ENCODE data around the gene MBNL2.

Gene MBNL2

GRCh38 chr13:97367016-97367822, 145.1 kb downstream of the MBNL2 start:
- in situ Hi-C loops (cut with MboI; ENCODE audit: low sequenced_read_pairs): loop anchor here (25.0 kb wide), 1 partner anchor 255 kb away; no protein-coding TSS in a partner anchor

- in situ Hi-C loops (cut with MboI; ENCODE audit: low sequenced_read_pairs): loop anchor here (25.0 kb wide), 1 partner anchor 257 kb away; no protein-coding TSS in a partner anchor
Measured at GRCh38 chr13:97369261-97369893, 147.2 kb downstream of the MBNL2 start.

DNA sequence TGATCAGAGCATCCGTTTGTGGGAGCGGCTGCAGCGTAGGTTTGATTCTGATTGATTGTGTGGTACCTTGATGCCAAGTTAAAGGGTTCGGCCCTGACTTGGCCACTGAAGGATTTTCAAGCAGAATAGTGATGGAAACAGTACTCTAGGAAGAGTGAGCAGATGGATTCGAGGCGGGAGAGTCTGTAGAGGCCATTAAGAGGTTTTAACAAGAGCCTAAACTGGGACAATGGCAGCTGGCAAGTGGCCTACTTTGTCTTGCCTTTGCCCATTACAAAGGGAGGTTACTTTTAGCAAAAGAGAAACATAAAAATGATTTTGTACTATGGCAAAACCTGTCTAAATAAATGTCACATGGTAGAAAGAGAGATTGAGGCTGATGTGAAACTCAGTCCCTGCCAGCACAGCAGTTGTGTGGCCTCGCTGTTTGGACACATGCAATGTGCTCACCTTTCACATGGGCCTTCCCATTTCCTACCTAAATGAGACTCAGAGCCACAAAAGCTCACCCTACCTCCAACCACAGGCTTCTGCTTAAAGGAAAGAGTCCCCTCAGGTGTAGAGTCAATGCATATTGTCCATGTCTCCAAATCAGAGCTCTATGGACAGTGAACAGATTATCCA, 149.5 kb downstream of the MBNL2 start:
- in situ Hi-C loops (cut with MboI; ENCODE audit: low sequenced_read_pairs): loop anchor here (25.0 kb wide), 1 partner anchor 259 kb away; no protein-coding TSS in a partner anchor

DNA sequence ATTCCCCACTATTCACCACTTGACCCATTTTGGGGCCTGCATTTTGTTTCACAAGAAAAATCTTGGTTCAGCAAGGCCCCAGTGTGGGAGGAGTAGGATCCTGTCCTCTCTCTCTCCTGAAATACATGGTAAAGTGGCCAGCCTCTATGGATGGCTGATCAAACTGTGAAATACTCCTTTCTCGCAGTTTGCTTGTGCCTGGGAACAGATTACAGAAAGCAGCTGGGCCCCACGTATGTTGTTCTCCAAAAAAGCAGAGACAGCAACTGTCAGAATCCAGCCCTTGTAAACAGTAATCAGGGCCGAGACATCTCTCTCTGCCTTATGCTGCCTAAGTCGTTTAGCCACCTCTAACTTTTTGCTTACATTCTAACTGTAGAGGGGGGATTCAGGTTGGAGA, 150.8 kb downstream of the MBNL2 start:
- in situ Hi-C loops (cut with MboI; ENCODE audit: low sequenced_read_pairs): loop anchor here (25.0 kb wide), 1 partner anchor 261 kb away; no protein-coding TSS in a partner anchor

DNA sequence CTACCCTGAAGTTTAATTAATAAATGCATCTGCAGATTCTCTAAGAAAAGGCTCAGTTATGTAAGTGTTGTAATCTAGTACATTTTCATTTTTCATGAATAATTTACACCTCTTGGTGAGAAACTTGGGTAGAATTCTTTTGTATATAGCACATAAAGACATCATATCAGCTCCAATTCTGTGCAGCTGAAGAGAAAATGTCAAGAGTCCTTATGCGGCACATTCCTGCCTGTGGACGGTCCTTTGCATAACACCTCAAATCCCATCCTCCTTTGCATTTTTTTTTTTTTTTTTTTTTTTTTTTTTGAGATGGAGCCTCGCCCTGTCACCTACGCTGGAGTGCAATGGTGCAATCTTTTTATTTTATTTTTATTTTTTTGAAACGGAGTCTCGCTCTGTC, 151.7 kb downstream of the MBNL2 start:
- in situ Hi-C loops (cut with MboI; ENCODE audit: low sequenced_read_pairs): loop anchor here (25.0 kb wide), 1 partner anchor 261 kb away; no protein-coding TSS in a partner anchor

GRCh38 chr13:97376981-97377380, 154.8 kb downstream of the MBNL2 start:
- in situ Hi-C loops (cut with MboI; ENCODE audit: low sequenced_read_pairs): no loop called here

DNA sequence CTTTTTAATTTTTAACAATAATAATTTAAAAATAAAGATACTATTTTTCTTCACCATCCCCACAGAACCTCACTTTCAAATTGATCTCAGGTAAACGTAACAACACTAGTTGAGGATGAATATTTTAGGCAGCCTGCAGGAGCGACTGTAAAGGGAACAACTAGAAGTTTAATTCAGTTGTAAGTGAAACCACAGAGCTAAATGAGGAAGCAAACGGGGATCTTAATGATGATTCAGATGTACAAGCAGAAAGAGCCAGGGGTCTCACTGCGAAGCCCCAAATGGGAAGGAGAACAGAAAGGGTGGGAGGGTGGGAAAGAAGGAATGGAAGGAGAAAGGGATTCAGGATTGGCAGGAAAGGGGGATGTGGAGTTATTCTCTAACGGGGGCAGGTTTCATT, 157.3 kb downstream of the MBNL2 start:
- in situ Hi-C loops (cut with MboI; ENCODE audit: low sequenced_read_pairs): no loop called here

- in situ Hi-C loops (cut with MboI; ENCODE audit: low sequenced_read_pairs): no loop called here
Measured at GRCh38 chr13:97380696-97381095, 158.6 kb downstream of the MBNL2 start.

DNA sequence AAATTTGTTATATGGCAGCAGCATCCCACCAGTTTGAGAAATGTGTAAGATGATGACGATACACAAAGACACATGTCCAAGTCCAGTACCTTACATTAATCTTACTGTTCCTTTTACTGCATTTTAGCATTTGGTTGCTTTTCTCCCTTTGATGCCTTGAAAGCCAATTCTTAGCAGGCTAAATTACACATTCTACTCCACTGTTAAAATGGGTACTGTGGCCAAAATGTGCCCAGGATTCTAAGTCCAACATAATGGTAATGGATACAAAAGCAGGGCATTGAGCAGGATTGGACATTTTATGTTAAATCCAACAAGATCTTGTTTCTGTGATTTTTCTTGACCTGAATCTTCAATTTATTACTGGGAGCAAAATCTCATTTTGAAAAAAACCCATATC, 159.1 kb downstream of the MBNL2 start:
- in situ Hi-C loops (cut with MboI; ENCODE audit: low sequenced_read_pairs): no loop called here

DNA sequence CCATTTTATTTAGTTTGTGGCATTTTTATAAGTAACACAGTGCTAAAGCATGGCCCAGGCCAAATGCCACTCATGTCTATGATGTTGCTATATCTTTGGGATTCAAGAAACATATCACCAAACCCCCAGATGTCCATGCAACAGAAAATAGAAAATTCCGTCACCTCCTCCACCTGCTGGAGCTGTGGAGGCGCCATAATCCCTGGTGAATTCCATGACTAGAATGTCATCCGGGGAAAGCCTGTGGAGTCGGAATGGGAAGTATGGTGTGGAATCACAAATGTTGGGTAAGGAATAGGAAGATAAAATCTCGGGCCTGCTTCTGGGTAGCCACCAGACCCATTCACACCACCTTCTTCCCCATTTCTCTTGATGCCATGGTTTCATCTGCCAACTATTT, 160.1 kb downstream of the MBNL2 start:
- in situ Hi-C loops (cut with MboI; ENCODE audit: low sequenced_read_pairs): no loop called here

DNA sequence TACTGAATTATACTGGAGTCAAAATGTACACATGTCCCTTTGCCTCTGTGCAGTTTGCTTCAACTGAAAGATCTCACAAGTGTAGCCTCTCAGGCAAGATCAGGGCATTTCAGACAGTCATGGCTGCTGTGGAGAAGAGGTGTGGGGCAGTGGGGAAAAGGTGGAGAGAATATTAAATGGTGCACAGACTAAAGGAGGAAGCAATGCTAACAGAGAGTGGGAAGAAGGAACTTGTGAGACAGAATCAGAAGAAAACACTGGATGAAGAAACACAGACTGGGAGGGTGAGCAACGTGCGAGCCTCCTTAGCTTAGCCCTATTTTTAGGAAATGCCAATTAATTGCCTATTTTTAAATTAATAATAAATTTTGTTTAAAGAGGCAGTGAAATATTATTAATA, 162.2 kb downstream of the MBNL2 start:
- in situ Hi-C loops (cut with MboI; ENCODE audit: low sequenced_read_pairs): no loop called here

GRCh38 chr13:97385146-97385545, 163.0 kb downstream of the MBNL2 start:
- in situ Hi-C loops (cut with MboI; ENCODE audit: low sequenced_read_pairs): no loop called here

DNA sequence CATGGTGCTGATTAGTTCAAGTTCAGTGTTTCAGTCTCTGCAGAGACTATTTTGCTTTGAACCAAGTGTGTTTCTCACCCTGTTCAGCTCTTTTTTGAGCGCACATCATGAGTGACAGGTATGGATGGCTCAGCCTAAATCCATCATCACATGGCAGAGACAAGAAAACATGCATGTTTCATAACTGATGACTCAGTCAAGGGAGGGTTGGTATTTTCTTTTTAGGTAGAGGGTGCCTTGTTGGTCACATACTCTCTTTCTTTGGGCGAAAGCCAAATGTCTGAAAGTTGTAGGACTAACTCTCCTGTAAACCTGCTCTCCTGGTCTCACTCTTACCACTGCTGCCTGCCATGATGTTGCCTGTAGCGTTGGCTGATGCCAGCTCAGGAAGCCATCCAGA, 163.7 kb downstream of the MBNL2 start:
- in situ Hi-C loops (cut with MboI; ENCODE audit: low sequenced_read_pairs): no loop called here

- in situ Hi-C loops (cut with MboI; ENCODE audit: low sequenced_read_pairs): no loop called here
Measured at GRCh38 chr13:97386801-97387484, 164.8 kb downstream of the MBNL2 start.

DNA sequence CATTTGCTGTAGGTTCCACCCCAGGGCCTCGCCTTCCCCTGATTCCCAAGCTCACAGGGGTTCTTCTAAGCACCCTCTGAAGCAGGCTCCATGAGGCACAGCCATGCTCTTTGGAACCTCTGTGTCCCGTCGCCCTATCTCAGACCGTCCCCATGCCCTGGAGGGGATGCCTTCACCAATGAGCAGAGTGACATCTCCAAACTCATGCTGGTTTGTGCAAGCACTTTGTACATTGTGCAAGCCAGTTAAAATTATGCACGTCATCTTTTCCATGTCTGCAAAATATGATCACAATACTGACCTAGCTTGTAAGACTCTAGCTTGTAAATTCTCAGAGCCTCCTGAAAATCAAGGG, 165.3 kb downstream of the MBNL2 start:
- in situ Hi-C loops (cut with MboI; ENCODE audit: low sequenced_read_pairs): no loop called here

DNA sequence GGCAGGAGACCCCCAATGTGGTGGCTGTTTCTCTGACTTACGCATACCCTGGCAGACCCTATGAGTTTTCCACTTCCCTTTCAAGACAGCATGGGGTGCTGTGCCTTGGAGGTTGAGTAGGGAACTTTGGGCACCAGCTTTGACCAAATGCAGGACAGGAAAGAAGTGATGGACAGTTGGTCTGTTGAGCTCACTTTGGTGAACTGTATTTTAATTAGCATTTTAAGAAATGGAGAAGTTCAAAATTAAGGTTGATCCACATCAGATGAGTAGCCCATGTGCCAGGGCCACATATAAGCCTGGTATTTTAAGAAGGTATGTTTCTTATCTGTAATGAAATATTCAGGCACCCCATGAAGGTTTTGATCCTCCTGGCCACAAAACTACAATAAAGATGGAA, 165.8 kb downstream of the MBNL2 start:
- in situ Hi-C loops (cut with MboI; ENCODE audit: low sequenced_read_pairs): no loop called here

GRCh38 chr13:97388373-97388772, 166.2 kb downstream of the MBNL2 start:
- in situ Hi-C loops (cut with MboI; ENCODE audit: low sequenced_read_pairs): no loop called here

GRCh38 chr13:97390941-97391600, 168.9 kb downstream of the MBNL2 start:
- in situ Hi-C loops (cut with MboI; ENCODE audit: low sequenced_read_pairs): no loop called here

DNA sequence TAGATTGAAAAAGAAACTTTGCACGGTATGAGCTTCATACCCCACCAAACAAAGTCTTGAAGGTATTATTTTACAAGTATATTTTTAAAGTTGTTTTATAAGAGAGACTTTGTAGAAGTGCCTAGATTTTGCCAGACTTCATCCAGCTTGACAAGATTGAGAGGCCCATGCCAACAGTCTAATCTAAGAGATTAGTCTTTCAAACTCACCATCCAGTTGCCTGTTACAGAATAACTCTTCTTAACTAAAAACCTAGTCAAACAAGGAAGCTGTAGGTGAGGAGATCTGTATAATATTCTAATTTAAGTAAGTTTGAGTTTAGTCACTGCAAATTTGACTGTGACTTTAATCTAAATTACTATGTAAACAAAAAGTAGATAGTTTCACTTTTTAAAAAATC, 169.9 kb downstream of the MBNL2 start:
- in situ Hi-C loops (cut with MboI; ENCODE audit: low sequenced_read_pairs): no loop called here

DNA sequence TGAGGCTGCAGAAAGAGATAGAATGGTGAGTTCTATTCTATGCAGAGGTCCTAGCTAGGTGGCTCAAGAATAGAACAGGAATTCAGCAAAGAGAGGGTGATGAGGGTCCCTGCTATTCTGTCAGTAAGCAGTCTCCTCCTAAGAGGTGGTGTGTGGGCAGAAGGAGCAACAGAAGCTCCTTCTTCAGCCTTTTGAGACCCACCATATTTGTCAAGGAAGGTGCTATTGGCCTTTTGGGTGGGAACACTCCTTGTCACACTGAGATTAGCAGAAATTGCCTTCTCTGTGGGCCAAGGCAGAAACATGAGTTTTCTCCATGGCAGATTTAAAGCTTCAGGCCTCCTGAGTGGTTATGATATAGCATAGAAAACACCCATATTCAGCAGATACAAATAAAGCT, 172.4 kb downstream of the MBNL2 start:
- in situ Hi-C loops (cut with MboI; ENCODE audit: low sequenced_read_pairs): no loop called here

Data from HL-60/S4 treated with phorbol 12-myristate 13-acetate at 8.2 ng/mL for 4 days and 3 days (cell line).